ENCODE data around the gene TMEM258. TPM values are rescaled to one million over a fixed set of nuclear protein-coding genes. Genes with fewer than 3 reads are reported as not detected.
A peak's percentile ranks its signal among the peaks of the same experiment; 100 is the strongest.

The TMEM258 gene
- total and polyA plus RNA-seq, 9 of the 15 experiments (the other 6 are each of a cell fraction or from before 2014, with no cell fraction given) = 97.2 to 856 (median 231) TPM

DNA sequence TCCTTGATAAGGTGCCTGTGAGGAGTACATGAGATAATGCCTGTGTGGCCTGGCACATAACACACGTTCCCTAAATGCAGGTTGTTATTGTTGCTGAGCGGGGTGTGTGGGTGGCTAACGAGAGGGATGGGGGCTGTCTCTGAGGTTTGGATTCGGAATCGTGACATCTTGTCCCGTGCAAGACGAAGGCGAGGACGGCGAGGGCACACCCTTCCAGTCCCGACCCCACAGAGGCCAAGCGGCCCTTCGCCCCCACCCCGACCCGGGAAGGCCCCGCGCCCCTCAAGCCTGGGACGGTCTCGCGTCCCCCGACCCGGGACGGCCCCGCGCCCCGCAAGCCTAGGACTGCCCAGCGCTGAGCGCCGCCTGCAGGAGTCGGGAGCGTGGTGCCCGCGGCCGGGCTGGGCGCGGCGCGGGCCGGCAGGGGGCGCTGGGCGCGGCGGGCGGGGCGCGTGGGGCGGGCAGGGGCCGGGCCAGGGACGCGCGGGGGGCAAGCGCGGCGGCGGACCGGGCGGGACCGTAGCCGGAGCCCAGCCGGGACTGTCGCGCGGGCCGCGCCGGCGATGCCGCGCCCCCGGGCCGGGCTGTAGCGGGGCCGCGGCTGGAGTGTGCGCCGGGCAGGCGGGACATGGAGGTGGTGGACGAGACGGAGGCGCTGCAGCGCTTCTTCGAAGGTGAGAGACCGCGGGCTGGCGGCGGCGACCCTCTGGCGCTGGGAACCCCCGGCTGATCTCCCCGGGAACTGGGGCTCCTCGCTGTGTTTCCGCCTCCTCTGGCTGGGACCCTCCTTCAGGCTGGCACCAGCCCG is 40.1 kb downstream of the TMEM258 start, which contains the start of gene MYRF (continued):
- TF ChIP-seq, protein P1, sequence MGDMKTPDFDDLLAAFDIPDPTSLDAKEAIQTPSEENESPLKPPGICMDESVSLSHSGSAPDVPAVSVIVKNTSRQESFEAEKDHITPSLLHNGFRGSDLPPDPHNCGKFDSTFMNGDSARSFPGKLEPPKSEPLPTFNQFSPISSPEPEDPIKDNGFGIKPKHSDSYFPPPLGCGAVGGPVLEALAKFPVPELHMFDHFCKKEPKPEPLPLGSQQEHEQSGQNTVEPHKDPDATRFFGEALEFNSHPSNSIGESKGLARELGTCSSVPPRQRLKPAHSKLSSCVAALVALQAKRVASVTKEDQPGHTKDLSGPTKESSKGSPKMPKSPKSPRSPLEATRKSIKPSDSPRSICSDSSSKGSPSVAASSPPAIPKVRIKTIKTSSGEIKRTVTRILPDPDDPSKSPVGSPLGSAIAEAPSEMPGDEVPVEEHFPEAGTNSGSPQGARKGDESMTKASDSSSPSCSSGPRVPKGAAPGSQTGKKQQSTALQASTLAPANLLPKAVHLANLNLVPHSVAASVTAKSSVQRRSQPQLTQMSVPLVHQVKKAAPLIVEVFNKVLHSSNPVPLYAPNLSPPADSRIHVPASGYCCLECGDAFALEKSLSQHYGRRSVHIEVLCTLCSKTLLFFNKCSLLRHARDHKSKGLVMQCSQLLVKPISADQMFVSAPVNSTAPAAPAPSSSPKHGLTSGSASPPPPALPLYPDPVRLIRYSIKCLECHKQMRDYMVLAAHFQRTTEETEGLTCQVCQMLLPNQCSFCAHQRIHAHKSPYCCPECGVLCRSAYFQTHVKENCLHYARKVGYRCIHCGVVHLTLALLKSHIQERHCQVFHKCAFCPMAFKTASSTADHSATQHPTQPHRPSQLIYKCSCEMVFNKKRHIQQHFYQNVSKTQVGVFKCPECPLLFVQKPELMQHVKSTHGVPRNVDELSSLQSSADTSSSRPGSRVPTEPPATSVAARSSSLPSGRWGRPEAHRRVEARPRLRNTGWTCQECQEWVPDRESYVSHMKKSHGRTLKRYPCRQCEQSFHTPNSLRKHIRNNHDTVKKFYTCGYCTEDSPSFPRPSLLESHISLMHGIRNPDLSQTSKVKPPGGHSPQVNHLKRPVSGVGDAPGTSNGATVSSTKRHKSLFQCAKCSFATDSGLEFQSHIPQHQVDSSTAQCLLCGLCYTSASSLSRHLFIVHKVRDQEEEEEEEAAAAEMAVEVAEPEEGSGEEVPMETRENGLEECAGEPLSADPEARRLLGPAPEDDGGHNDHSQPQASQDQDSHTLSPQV (IDR thresholded peaks at IDR 0.05) = peak; percentile 62
- TF ChIP-seq TCF3 (CRISPR knock-in tag; IDR thresholded peaks at IDR 0.05) = no peak
- TF ChIP-seq CAMTA2 (CRISPR knock-in tag; conservative IDR thresholded peaks at IDR 0.05) = no peak
- no peak; a peak in 1 of 4 replicates for TF ChIP-seq NRF1 (conservative IDR thresholded peaks at IDR 0.05 in 1 of 2, IDR thresholded peaks at IDR 0.05 in 1 of 2)
- TF ChIP-seq CBFA2T3 (IDR thresholded peaks at IDR 0.05) = no peak
- TF ChIP-seq, protein P2, sequence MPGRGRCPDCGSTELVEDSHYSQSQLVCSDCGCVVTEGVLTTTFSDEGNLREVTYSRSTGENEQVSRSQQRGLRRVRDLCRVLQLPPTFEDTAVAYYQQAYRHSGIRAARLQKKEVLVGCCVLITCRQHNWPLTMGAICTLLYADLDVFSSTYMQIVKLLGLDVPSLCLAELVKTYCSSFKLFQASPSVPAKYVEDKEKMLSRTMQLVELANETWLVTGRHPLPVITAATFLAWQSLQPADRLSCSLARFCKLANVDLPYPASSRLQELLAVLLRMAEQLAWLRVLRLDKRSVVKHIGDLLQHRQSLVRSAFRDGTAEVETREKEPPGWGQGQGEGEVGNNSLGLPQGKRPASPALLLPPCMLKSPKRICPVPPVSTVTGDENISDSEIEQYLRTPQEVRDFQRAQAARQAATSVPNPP (IDR thresholded peaks at IDR 0.05; ENCODE audit: borderline replicate concordance, insufficient read depth, insufficient read length) = no peak
- TF ChIP-seq ATF3 (IDR thresholded peaks at IDR 0.05) = no peak
- TF ChIP-seq ATF3 (CRISPR knock-in tag; conservative IDR thresholded peaks at IDR 0.05) = no peak
- TF ChIP-seq EGR1 (conservative IDR thresholded peaks at IDR 0.05) = peak; percentile 46; the same call in 1 of the 2 replicates
- no peak for TF ChIP-seq SMC3 (conservative IDR thresholded peaks at IDR 0.05; ENCODE audit: insufficient read depth, low read depth, low read length)
- peak; percentile 16 for TF ChIP-seq KDM5B (IDR thresholded peaks at IDR 0.05; ENCODE audit: insufficient replicate concordance, low read depth, low read length)
- no peak for TF ChIP-seq SP2 (IDR thresholded peaks at IDR 0.05; ENCODE audit: extremely low read depth, low read depth, low read length, poor library complexity, severe bottlenecking)
- no peak for TF ChIP-seq ZNF75A (CRISPR knock-in tag; IDR thresholded peaks at IDR 0.05)
- no peak for TF ChIP-seq HDGF (IDR thresholded peaks at IDR 0.05)
- TF ChIP-seq VEZF1 (CRISPR knock-in tag; IDR thresholded peaks at IDR 0.05) = peak; percentile 98
- TF ChIP-seq NKRF (IDR thresholded peaks at IDR 0.05; ENCODE audit: borderline replicate concordance) = no peak
- peak; percentile 60 for TF ChIP-seq RBFOX2 (IDR thresholded peaks at IDR 0.05; ENCODE audit: low read depth, low read length)
- 0 out of 2 replicates have a peak, but pooled peaks have one; percentile 51 for TF ChIP-seq MED1 (CRISPR knock-in tag; IDR thresholded peaks at IDR 0.05; ENCODE audit: borderline replicate concordance)

Measured in K562 (cell line).